PC-9 (cell line): ENCODE results near the gene CRYGB.

Experiments used
- EZH2 ChIP-seq: fragments of 200-600 bp; sonication (generic); IDR thresholded peaks from 2 replicates; pipeline ENCODE4 v1.8.0; 2017; ENCODE audit warnings: antibody characterized with exemption, low read depth
- TF ChIP-seq, protein P1 (sequence below): fragments of 200-600 bp; sonication (generic); conservative IDR thresholded peaks from 2 replicates; pipeline ENCODE4 v1.6.1; 2017; ENCODE audit warnings: mixed run types, antibody characterized with exemption, mild to moderate bottlenecking, moderate library complexity

DNA sequence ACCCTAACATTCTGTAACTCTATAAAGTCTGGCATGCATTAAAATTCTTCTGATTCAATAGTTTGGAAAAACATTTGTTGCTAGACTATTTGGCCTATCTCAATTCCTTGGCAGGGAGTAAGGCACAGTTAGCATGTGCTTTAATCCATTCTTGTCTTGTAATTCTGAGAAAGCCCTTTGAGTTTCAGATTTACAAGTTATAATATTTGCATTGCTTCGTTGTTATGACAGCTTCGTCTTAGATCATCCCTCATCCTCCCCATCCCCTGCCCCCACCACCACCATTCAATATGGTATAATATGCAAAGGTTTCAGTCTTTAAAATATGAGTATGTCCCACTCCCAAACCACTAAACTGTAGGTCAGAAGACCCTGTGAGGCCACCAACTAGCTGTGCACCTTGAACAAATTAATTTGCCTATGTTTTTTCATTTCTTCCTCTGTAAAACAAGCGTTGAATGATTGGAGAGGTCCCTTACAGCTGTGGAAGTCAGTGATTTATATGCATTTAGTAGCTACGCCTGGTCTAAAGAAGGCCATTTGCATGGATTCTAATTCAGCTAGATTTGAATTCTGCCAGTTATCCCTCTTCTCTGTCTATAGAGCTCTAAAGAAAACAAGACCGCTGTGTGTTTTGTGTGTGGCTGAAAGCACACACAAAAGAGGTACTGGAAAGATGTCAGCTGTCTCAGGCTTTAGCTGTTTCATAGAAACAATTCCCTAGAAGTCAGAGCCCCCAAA is 43.3 kb upstream of the CRYGB start:
- TF ChIP-seq, protein P1, sequence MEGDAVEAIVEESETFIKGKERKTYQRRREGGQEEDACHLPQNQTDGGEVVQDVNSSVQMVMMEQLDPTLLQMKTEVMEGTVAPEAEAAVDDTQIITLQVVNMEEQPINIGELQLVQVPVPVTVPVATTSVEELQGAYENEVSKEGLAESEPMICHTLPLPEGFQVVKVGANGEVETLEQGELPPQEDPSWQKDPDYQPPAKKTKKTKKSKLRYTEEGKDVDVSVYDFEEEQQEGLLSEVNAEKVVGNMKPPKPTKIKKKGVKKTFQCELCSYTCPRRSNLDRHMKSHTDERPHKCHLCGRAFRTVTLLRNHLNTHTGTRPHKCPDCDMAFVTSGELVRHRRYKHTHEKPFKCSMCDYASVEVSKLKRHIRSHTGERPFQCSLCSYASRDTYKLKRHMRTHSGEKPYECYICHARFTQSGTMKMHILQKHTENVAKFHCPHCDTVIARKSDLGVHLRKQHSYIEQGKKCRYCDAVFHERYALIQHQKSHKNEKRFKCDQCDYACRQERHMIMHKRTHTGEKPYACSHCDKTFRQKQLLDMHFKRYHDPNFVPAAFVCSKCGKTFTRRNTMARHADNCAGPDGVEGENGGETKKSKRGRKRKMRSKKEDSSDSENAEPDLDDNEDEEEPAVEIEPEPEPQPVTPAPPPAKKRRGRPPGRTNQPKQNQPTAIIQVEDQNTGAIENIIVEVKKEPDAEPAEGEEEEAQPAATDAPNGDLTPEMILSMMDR = no peak
- TF ChIP-seq EZH2 = no peak
